Activated CD4-positive, CD25-positive, alpha-beta regulatory T cell treated with anti-CD3 and anti-CD28 coated beads, Interleukin-2, amount 50 U/mL, for 72 hours (primary cell): Measurements from ENCODE around the gene NDUFB3.
A peak's percentile ranks its signal among the peaks of the same experiment; 100 is the strongest.
"Not testable (repeated sequence)": the region's sequence is repeated elsewhere in the genome, so short reads cannot be mapped to it uniquely, and the experiment has no call there.

Experiments used
- DNase-seq: peaks from one replicate; pipeline ENCODE4 v3.0.0; 2021

Gene NDUFB3

GRCh38 chr2:201071479-201072200 lies at the start of gene NDUFB3, which contains the start of gene HYCC2:
Gene NDUFB3 (plus strand): TSS chr2:201072001. CDS start chr2:201078883, 6,882 bp downstream.
Gene HYCC2 (minus strand): TSS chr2:201071671. CDS start chr2:201024009, 47,662 bp downstream.
- peak; percentile 86 for DNase-seq

- DNase-seq = no peak
These were observed 47.3 kb upstream of the NDUFB3 start for GRCh38 chr2:201024518-201024917.

- not testable (repeated sequence) for DNase-seq
These were observed 37.4 kb upstream of the NDUFB3 start for GRCh38 chr2:201034355-201034754.

- not testable (repeated sequence) for DNase-seq
These were observed 33.4 kb upstream of the NDUFB3 start for GRCh38 chr2:201038361-201038760.

- no peak for DNase-seq
These were observed 32.9 kb upstream of the NDUFB3 start for GRCh38 chr2:201038855-201039254.

- no peak for DNase-seq
These were observed 30.8 kb upstream of the NDUFB3 start for GRCh38 chr2:201040867-201041628.

- not testable (repeated sequence) for DNase-seq
These were observed 29.4 kb upstream of the NDUFB3 start for GRCh38 chr2:201042451-201042850.

- not testable (repeated sequence) for DNase-seq
These were observed 28.8 kb upstream of the NDUFB3 start for GRCh38 chr2:201043050-201043449.

GRCh38 chr2:201046881-201047280 lies 24.9 kb upstream of the NDUFB3 start:
- no peak for DNase-seq

- DNase-seq = no peak
These were observed 22.3 kb upstream of the NDUFB3 start for GRCh38 chr2:201049455-201049854.

- no peak for DNase-seq
These were observed 14.7 kb upstream of the NDUFB3 start for GRCh38 chr2:201057087-201057521.

GRCh38 chr2:201057715-201058248 lies 14.0 kb upstream of the NDUFB3 start:
- DNase-seq = no peak

GRCh38 chr2:201058914-201059313 lies 12.9 kb upstream of the NDUFB3 start:
- DNase-seq = no peak

- no peak for DNase-seq
These were observed 11.6 kb upstream of the NDUFB3 start for GRCh38 chr2:201059961-201060755.

GRCh38 chr2:201063516-201063915 lies 8.3 kb upstream of the NDUFB3 start:
- DNase-seq = peak; percentile 60

- DNase-seq = no peak
These were observed 6.9 kb upstream of the NDUFB3 start for GRCh38 chr2:201064797-201065329.

- no peak for DNase-seq
These were observed 788 bp upstream of the NDUFB3 start for GRCh38 chr2:201070948-201071478.

- no peak for DNase-seq
These were observed 365 bp downstream of the NDUFB3 start for GRCh38 chr2:201072201-201072530.

GRCh38 chr2:201073071-201073470 lies 1.3 kb downstream of the NDUFB3 start:
- DNase-seq = no peak

- no peak for DNase-seq
These were observed 3.2 kb downstream of the NDUFB3 start for GRCh38 chr2:201074996-201075395.

GRCh38 chr2:201084863-201085262 lies 13.1 kb downstream of the NDUFB3 start:
- no peak for DNase-seq

GRCh38 chr2:201090574-201090973 lies 18.8 kb downstream of the NDUFB3 start:
- DNase-seq = no peak
